Panc1 (cell line): ENCODE data around the gene ATP8B2.

ENCODE experiments used
- CTCF ChIP-seq: fragments of 450-650 bp; IDR thresholded peaks from 2 replicates; pipeline ENCODE4 v1.5.1; 2017; ENCODE audit warnings: mild to moderate bottlenecking
- POLR2AphosphoS5 ChIP-seq: IDR thresholded peaks from 2 replicates; pipeline ENCODE4 v1.6.1; 2012; ENCODE audit warnings: mild to moderate bottlenecking, low read depth, low read length, moderate library complexity
- REST ChIP-seq, 2 experiments: IDR thresholded peaks; 2 replicates each; pipeline ENCODE4 v1.6.1; 2011 to 2012; ENCODE audit warnings: low read depth in 2 of 2, control low read depth in 1 of 2, low read length in 1 of 2, mild to moderate bottlenecking in 1 of 2, moderate library complexity in 1 of 2; ENCODE audit not compliant: insufficient read depth in 1 of 2
- SIN3A ChIP-seq: IDR thresholded peaks from 2 replicates; pipeline ENCODE4 v1.6.1; 2012; ENCODE audit warnings: low read depth, mild to moderate bottlenecking, low read length, moderate library complexity, borderline replicate concordance; ENCODE audit not compliant: insufficient read depth
- TCF7L2 ChIP-seq: IDR thresholded peaks from 2 replicates; pipeline ENCODE4 v1.6.1; 2011; ENCODE audit warnings: mild to moderate bottlenecking, low read depth, low read length, inconsistent platforms

- TF ChIP-seq SIN3A (no peak), CTCF (no peak), POLR2AphosphoS5 (no peak), REST (IDR thresholded peaks at IDR 0.05; ENCODE audit: insufficient read depth in 1 of 2, low read depth in 2 of 2, low read length in 1 of 2) (no peak), TCF7L2 (no peak)
Measured at GRCh38 chr1:154352245-154352580, 26.9 kb downstream of the ATP8B2 start.
